HEK293 (cell line): ENCODE measurements around the gene PPP6C.

Experiments
- CTCF ChIA-PET: fragments of 350-600 bp; formaldehyde crosslinking; extraction: SDS; loops from one replicate; lab custom pipeline; 2021; ENCODE audit warnings: antibody characterized with exemption; lab: Yijun Ruan, JAX
- POLR2A ChIA-PET: fragments of 300-600 bp; formaldehyde crosslinking; extraction: SDS; loops from one replicate; lab custom pipeline; 2020; ENCODE audit warnings: antibody characterized with exemption, inconsistent platforms; lab: Yijun Ruan, JAX
- H3K27ac ChIP-seq: fragments of 200-500 bp; sonication (Bioruptor generic); 2 replicates; pipeline ENCODE4 v1.5.1; 2014; ENCODE audit warnings: low read depth, low read length, control low read depth, inconsistent platforms; ENCODE audit errors: extremely low read depth
- H3K36me3 ChIP-seq, 2 experiments: fragments of 200-500 bp in 1 of 2; sonication (Bioruptor generic) in 1 of 2; 1 replicate in 1 of 2; 2 replicates in 1 of 2; pipeline ENCODE4 v1.5.1; 2014 to 2017; ENCODE audit warnings: inconsistent platforms in 2 of 2, low read length in 2 of 2; ENCODE audit not compliant: control insufficient read depth in 2 of 2, insufficient read depth in 1 of 2
- H3K4me1 ChIP-seq: fragments of 200-500 bp; sonication (Bioruptor generic); 2 replicates; pipeline ENCODE4 v1.5.1; 2014; ENCODE audit warnings: mild to moderate bottlenecking, low read length, inconsistent platforms; ENCODE audit not compliant: control insufficient read depth, insufficient read depth
- H3K4me3 ChIP-seq: 2 replicates; pipeline ENCODE4 v1.5.1; 2011; ENCODE audit warnings: low read depth, mild to moderate bottlenecking, control low read depth, low read length, moderate library complexity
- H3K9me3 ChIP-seq: fragments of 200-500 bp; sonication (Bioruptor generic); 2 replicates; pipeline ENCODE4 v1.5.1; 2014; ENCODE audit warnings: low read depth, low read length, inconsistent platforms; ENCODE audit not compliant: control insufficient read depth, insufficient read depth
- KLF16 ChIP-seq: fragments of 450-650 bp; formaldehyde crosslinking; IDR thresholded peaks from 2 replicates; pipeline ENCODE4 v1.5.1; 2017; ENCODE audit warnings: missing biosample characterization, missing genetic modification characterization
- OVOL3 ChIP-seq: fragments of 450-650 bp; formaldehyde crosslinking; IDR thresholded peaks from 2 replicates; pipeline ENCODE4 v1.5.1; 2016; ENCODE audit warnings: missing biosample characterization, missing genetic modification characterization
- PRDM6 ChIP-seq: fragments of 450-650 bp; formaldehyde crosslinking; IDR thresholded peaks from 2 replicates; pipeline ENCODE4 v1.5.1; 2017; ENCODE audit warnings: missing biosample characterization, missing genetic modification characterization
- RBAK ChIP-seq: fragments of 450-650 bp; formaldehyde crosslinking; IDR thresholded peaks from 2 replicates; pipeline ENCODE4 v1.5.1; 2016; ENCODE audit warnings: missing biosample characterization, missing genetic modification characterization
- WT1 ChIP-seq: fragments of 450-650 bp; formaldehyde crosslinking; IDR thresholded peaks from 2 replicates; pipeline ENCODE4 v1.5.1; 2016; ENCODE audit warnings: missing biosample characterization, missing genetic modification characterization
- ZBTB1 ChIP-seq: fragments of 450-650 bp; formaldehyde crosslinking; IDR thresholded peaks from 2 replicates; pipeline ENCODE4 v1.5.1; 2016; ENCODE audit warnings: missing biosample characterization, missing genetic modification characterization
- ZBTB10 ChIP-seq: fragments of 450-650 bp; formaldehyde crosslinking; IDR thresholded peaks from 2 replicates; pipeline ENCODE4 v1.5.1; 2016; ENCODE audit warnings: missing biosample characterization, missing genetic modification characterization
- ZBTB44 ChIP-seq: fragments of 450-650 bp; IDR thresholded peaks from 2 replicates; pipeline ENCODE4 v1.5.1; 2018; ENCODE audit warnings: missing biosample characterization, mild to moderate bottlenecking, missing genetic modification characterization
- ZBTB7A ChIP-seq: fragments of 450-650 bp; formaldehyde crosslinking; IDR thresholded peaks from 2 replicates; pipeline ENCODE4 v1.5.1; 2016; ENCODE audit warnings: low read depth, missing biosample characterization, missing genetic modification characterization
- ZFP69B ChIP-seq: fragments of 450-650 bp; formaldehyde crosslinking; IDR thresholded peaks from 2 replicates; pipeline ENCODE4 v1.5.1; 2016; ENCODE audit warnings: missing biosample characterization, missing genetic modification characterization
- ZNF16 ChIP-seq: fragments of 450-650 bp; formaldehyde crosslinking; IDR thresholded peaks from 2 replicates; pipeline ENCODE4 v1.5.1; 2016; ENCODE audit warnings: low read depth, missing biosample characterization, missing genetic modification characterization
- ZNF184 ChIP-seq: fragments of 450-650 bp; IDR thresholded peaks from 2 replicates; pipeline ENCODE4 v1.5.1; 2018; ENCODE audit warnings: missing biosample characterization, mild to moderate bottlenecking, missing genetic modification characterization
- ZNF366 ChIP-seq: fragments of 450-650 bp; formaldehyde crosslinking; conservative IDR thresholded peaks from 2 replicates; pipeline ENCODE4 v1.5.1; 2016; ENCODE audit warnings: missing biosample characterization, missing genetic modification characterization
- ZNF416 ChIP-seq: fragments of 450-650 bp; formaldehyde crosslinking; IDR thresholded peaks from 2 replicates; pipeline ENCODE4 v1.5.1; 2016; ENCODE audit warnings: missing biosample characterization, missing genetic modification characterization
- ZNF433 ChIP-seq: fragments of 450-650 bp; formaldehyde crosslinking; IDR thresholded peaks from 2 replicates; pipeline ENCODE4 v1.5.1; 2016; ENCODE audit warnings: missing biosample characterization, missing genetic modification characterization, low read depth
- ZNF488 ChIP-seq: fragments of 450-650 bp; formaldehyde crosslinking; IDR thresholded peaks from 2 replicates; pipeline ENCODE4 v1.5.1; 2016; ENCODE audit warnings: missing biosample characterization, missing genetic modification characterization
- ZNF624 ChIP-seq: fragments of 450-650 bp; formaldehyde crosslinking; IDR thresholded peaks from 2 replicates; pipeline ENCODE4 v1.5.1; 2017; ENCODE audit warnings: missing biosample characterization, missing genetic modification characterization
- ZNF626 ChIP-seq: fragments of 450-650 bp; sonication (Bioruptor Pico); formaldehyde crosslinking; IDR thresholded peaks from 2 replicates; pipeline ENCODE4 v1.5.1; 2018; ENCODE audit warnings: missing biosample characterization, missing genetic modification characterization, inconsistent platforms
- ZNF837 ChIP-seq: fragments of 450-650 bp; formaldehyde crosslinking; IDR thresholded peaks from 2 replicates; pipeline ENCODE4 v1.5.1; 2016; ENCODE audit warnings: missing biosample characterization, missing genetic modification characterization

PPP6C gene

GRCh38 chr9:125151730-125152129 is 37.9 kb downstream of the PPP6C start:
- no peaks in the 10 kb centered on the region for H3K9me3 ChIP-seq
- POLR2A ChIA-PET: interaction anchor here (1.5 kb wide), 1 partner anchor 89 kb away, joined by 4 read pairs; the partner anchor contains the start of gene HSPA5
- no peak overlapping the region for H3K27ac ChIP-seq
- no peak overlapping the region for H3K4me3 ChIP-seq
- CTCF ChIA-PET: interaction anchor here (0.6 kb wide), 1 partner anchor 8 kb away, joined by 4 read pairs; no protein-coding TSS in a partner anchor
- no peak for TF ChIP-seq ZBTB1 (tag by site-specific recombination)
- no peak for TF ChIP-seq KLF16 (tag by site-specific recombination)
- no peak for TF ChIP-seq ZFP69B (tag by site-specific recombination)
- no peak for TF ChIP-seq ZBTB44 (tag by site-specific recombination)
- no peak for TF ChIP-seq ZNF626
- TF ChIP-seq OVOL3 (tag by site-specific recombination): no peak
- H3K36me3 ChIP-seq: peaks cover 0 to 62% of the 10 kb centered on the region in 2 experiments
- no peaks in the 10 kb centered on the region for H3K4me1 ChIP-seq

GRCh38 chr9:125150349-125151245 is 39.0 kb downstream of the PPP6C start:
- Histone ChIP-seq H3K4me3 (no peak overlapping the region), H3K9me3 (no peaks in the 10 kb centered on the region), H3K4me1 (no peaks in the 10 kb centered on the region), H3K36me3 (peaks cover 0 to 62% of the 10 kb centered on the region in 2 experiments), H3K27ac (no peak overlapping the region)
- ChIA-PET CTCF (interaction anchor here (0.5 to 1.0 kb wide), 2 partner anchors 9 to 379 kb away, joined by 3 read pairs; no protein-coding TSS in a partner anchor), POLR2A (interaction anchor here (1.5 kb wide), 1 partner anchor 90 kb away, joined by 4 read pairs; the partner anchor contains the start of gene HSPA5)
- TF ChIP-seq ZNF416 (no peak), ZNF16 (tag by site-specific recombination) (no peak), ZNF433 (tag by site-specific recombination) (no peak), ZBTB10 (tag by site-specific recombination) (no peak), ZBTB1 (tag by site-specific recombination) (no peak), OVOL3 (tag by site-specific recombination) (no peak), ZNF184 (tag by site-specific recombination) (no peak)

GRCh38 chr9:125147401-125147951 is 42.1 kb downstream of the PPP6C start:
- ChIA-PET POLR2A (interaction anchor here (0.6 kb wide), 1 partner anchor 223 kb away, joined by 4 read pairs; no protein-coding TSS in a partner anchor), CTCF (interaction anchor here (0.5 to 0.8 kb wide), 3 partner anchors 27 to 376 kb away, joined by 3 to 4 read pairs (median 3); no protein-coding TSS in a partner anchor)
- H3K4me3 ChIP-seq: no peak overlapping the region
- no peaks in the 10 kb centered on the region for H3K4me1 ChIP-seq
- no peak overlapping the region for H3K27ac ChIP-seq
- peaks cover 0 to 33% of the 10 kb centered on the region in 2 experiments for H3K36me3 ChIP-seq
- no peaks in the 10 kb centered on the region for H3K9me3 ChIP-seq
- TF ChIP-seq ZNF837 (tag by site-specific recombination) (no peak), ZNF366 (tag by site-specific recombination) (peak; percentile 50), ZBTB7A (tag by site-specific recombination) (no peak), WT1 (tag by site-specific recombination) (peak; percentile 97), ZNF488 (tag by site-specific recombination) (no peak), ZNF624 (tag by site-specific recombination) (no peak), PRDM6 (0 out of 2 replicates have a peak, but pooled peaks have one; percentile 24), RBAK (tag by site-specific recombination) (no peak)
